SK-N-SH (cell line): ENCODE data around the gene DUSP28. TPM values are rescaled to one million over a fixed set of nuclear protein-coding genes. Genes with fewer than 3 reads are reported as not detected.

Experiments used
- CTCF ChIA-PET: fragments of 300-600, 350-600 bp; formaldehyde crosslinking; extraction: SDS; loops from one replicate; lab custom pipeline; 2021; lab: Yijun Ruan, JAX
- POLR2A ChIA-PET: fragments of 350-600 bp; sonication (Branson Sonifier 250); formaldehyde crosslinking; extraction: SDS; loops from one replicate; lab custom pipeline; 2020; ENCODE audit warnings: antibody characterized with exemption, inconsistent platforms; lab: Yijun Ruan, JAX
- DNase-seq: peaks from one replicate; pipeline ENCODE4 v3.0.0; 2012
- H2AFZ ChIP-seq: fragments of 200-600 bp; sonication (generic); 2 replicates; pipeline ENCODE4 v1.8.1; 2016; ENCODE audit warnings: antibody characterized with exemption, mild to moderate bottlenecking, low read depth
- H3F3A ChIP-seq: fragments of 200-600 bp; sonication (generic); replicated peaks from 2 replicates; pipeline ENCODE3; 2016; ENCODE audit warnings: antibody characterized with exemption, mild to moderate bottlenecking; ENCODE audit not compliant: insufficient read depth
- H3K27ac ChIP-seq, 2 experiments: fragments of 200-500 bp in 1 of 2; fragments of 200-600 bp in 1 of 2; sonication (Bioruptor generic) in 1 of 2; sonication (generic), shearing (Covaris generic) in 1 of 2; 2 replicates each; pipeline versions ENCODE4 v1.5.1 to v1.6.1; 2014 to 2016; ENCODE audit warnings: low read depth in 2 of 2, inconsistent platforms in 1 of 2, low read length in 1 of 2, mild to moderate bottlenecking in 1 of 2, mixed read lengths in 1 of 2
- H3K27me3 ChIP-seq: fragments of 200-600 bp; sonication (generic), shearing (Covaris generic); 2 replicates; pipeline ENCODE4 v1.6.1; 2016; ENCODE audit warnings: mixed run types; ENCODE audit not compliant: insufficient read depth
- H3K36me3 ChIP-seq, 2 experiments: fragments of 200-500 bp in 1 of 2; fragments of 200-600 bp in 1 of 2; sonication (Bioruptor generic) in 1 of 2; sonication (generic) in 1 of 2; replicated peaks in 1 of 2; 2 replicates each; pipeline versions ENCODE3 to v1.5.1; 2014 to 2016; ENCODE audit warnings: low read length in 1 of 2, mild to moderate bottlenecking in 1 of 2; ENCODE audit not compliant: insufficient read depth in 2 of 2, control insufficient read depth in 1 of 2
- H3K4me1 ChIP-seq, 2 experiments: fragments of 200-500 bp in 1 of 2; fragments of 200-600 bp in 1 of 2; sonication (Bioruptor generic) in 1 of 2; sonication (generic), shearing (Covaris generic) in 1 of 2; 2 replicates each; pipeline versions ENCODE4 v1.5.1 to v1.6.1; 2014 to 2016; ENCODE audit warnings: low read depth in 1 of 2, low read length in 1 of 2, mixed run types in 1 of 2; ENCODE audit not compliant: insufficient read depth in 2 of 2, control insufficient read depth in 1 of 2
- H3K4me2 ChIP-seq: fragments of 200-600 bp; sonication (generic), shearing (Covaris generic); 2 replicates; pipeline ENCODE4 v1.6.1; 2017; ENCODE audit warnings: mixed run types
- H3K4me3 ChIP-seq, 2 experiments: fragments of 200-500 bp in 1 of 2; fragments of 200-600 bp in 1 of 2; sonication (Bioruptor generic) in 1 of 2; sonication (generic), shearing (Covaris generic) in 1 of 2; 2 replicates each; pipeline versions ENCODE4 v1.5.1 to v1.8.1; 2014 to 2016; ENCODE audit warnings: low read depth in 2 of 2, inconsistent platforms in 1 of 2, low read length in 1 of 2, mild to moderate bottlenecking in 1 of 2, mixed read lengths in 1 of 2, moderate library complexity in 1 of 2
- H3K79me2 ChIP-seq: fragments of 200-600 bp; sonication (generic); 2 replicates; pipeline ENCODE4 v1.8.1; 2017; ENCODE audit warnings: mild to moderate bottlenecking; ENCODE audit not compliant: insufficient read depth
- H3K9ac ChIP-seq: fragments of 200-600 bp; sonication (generic); 2 replicates; pipeline ENCODE4 v1.6.1; 2017; ENCODE audit warnings: mixed run types
- H3K9me2 ChIP-seq: fragments of 200-600 bp; sonication (generic); 2 replicates; pipeline ENCODE4 v1.6.1; 2017; ENCODE audit warnings: mixed run types
- H3K9me3 ChIP-seq: fragments of 200-600 bp; sonication (generic); 2 replicates; pipeline ENCODE4 v1.6.1; 2017; ENCODE audit warnings: mixed run types, mild to moderate bottlenecking, moderate library complexity
- H4K20me1 ChIP-seq: fragments of 200-600 bp; sonication (generic); 2 replicates; pipeline ENCODE4 v1.6.1; 2017; ENCODE audit warnings: mild to moderate bottlenecking, mixed run types; ENCODE audit not compliant: insufficient read depth
- CHD2 ChIP-seq: fragments of 150-350 bp; IDR thresholded peaks from 2 replicates; pipeline ENCODE4 v1.6.1; 2018; ENCODE audit warnings: low read length; ENCODE audit not compliant: partially characterized antibody
- FOXJ3 ChIP-seq: sonication (generic); formaldehyde crosslinking; IDR thresholded peaks from 2 replicates; pipeline ENCODE4 v1.5.1; 2020; ENCODE audit warnings: mild to moderate bottlenecking, missing genetic modification reagents
- IRF3 ChIP-seq: fragments of 150-350 bp; IDR thresholded peaks from 2 replicates; pipeline ENCODE4 v1.6.1; 2016; ENCODE audit warnings: mild to moderate bottlenecking, low read depth, low read length
- JUND ChIP-seq: IDR thresholded peaks from 2 replicates; pipeline ENCODE4 v1.4.0; 2012
- MEF2A ChIP-seq: IDR thresholded peaks from 2 replicates; pipeline ENCODE4 v1.4.0; 2012; ENCODE audit warnings: low read depth, borderline replicate concordance
- NFIC ChIP-seq: IDR thresholded peaks from 2 replicates; pipeline ENCODE4 v1.4.0; 2012; ENCODE audit warnings: borderline replicate concordance
- NRF1 ChIP-seq: IDR thresholded peaks from 2 replicates; pipeline ENCODE4 v1.6.1; 2012; ENCODE audit warnings: low read depth, mild to moderate bottlenecking, low read length
- RAD21 ChIP-seq: IDR thresholded peaks from 2 replicates; pipeline ENCODE4 v1.6.1; 2012; ENCODE audit warnings: mild to moderate bottlenecking, low read length
- RCOR1 ChIP-seq: fragments of 150-350 bp; IDR thresholded peaks from 2 replicates; pipeline ENCODE4 v1.6.1; 2017; ENCODE audit warnings: antibody characterized with exemption, low read length
- REST ChIP-seq: IDR thresholded peaks from 2 replicates; pipeline ENCODE4 v1.6.1; 2012; ENCODE audit warnings: mild to moderate bottlenecking, low read depth, low read length, moderate library complexity
- RFX5 ChIP-seq: IDR thresholded peaks from 2 replicates; pipeline ENCODE4 v1.6.1; 2012; ENCODE audit warnings: mild to moderate bottlenecking, improper control_type of control experiment, low read length
- RXRA ChIP-seq: IDR thresholded peaks from 2 replicates; pipeline ENCODE4 v1.4.0; 2012; ENCODE audit warnings: low read depth, mild to moderate bottlenecking, borderline replicate concordance
- TCF12 ChIP-seq: IDR thresholded peaks from 2 replicates; pipeline ENCODE4 v1.4.0; 2012
- TEAD4 ChIP-seq: IDR thresholded peaks from 2 replicates; pipeline ENCODE4 v1.4.0; 2012; ENCODE audit warnings: mild to moderate bottlenecking, borderline replicate concordance; ENCODE audit not compliant: insufficient read depth
- USF2 ChIP-seq: fragments of 150-350 bp; IDR thresholded peaks from 2 replicates; pipeline ENCODE4 v1.6.1; 2017; ENCODE audit warnings: antibody characterized with exemption, low read length, low read depth, borderline replicate concordance
- YY1 ChIP-seq: IDR thresholded peaks from 2 replicates; pipeline ENCODE4 v1.4.0; 2012; ENCODE audit warnings: low read depth, mild to moderate bottlenecking
- WGBS: methylation state at CpG from one replicate; pipeline ENCODE4 v1.1.6; 2017; ENCODE audit warnings: low lambda C conversion rate; 5-methylcytosine and 5-hydroxymethylcytosine counted together
- polyA plus RNA-seq, 3 experiments: library from polyadenylated mRNA; depleted of rRNA; stranded (reverse); fragments of >200 nt; gene quantifications; 2 replicates each; pipeline ENCODE4 v1.2.3, GENCODE V29; 2012

DUSP28 gene
- polyA plus RNA-seq, 1 of the 3 experiments (the other 2 are of a cell fraction), result 4.1 TPM

- H3K27ac ChIP-seq, result no peak overlapping the region
- peaks cover 10 to 14% of the 10 kb centered on the region in 2 experiments for H3K36me3 ChIP-seq
- H3K4me3 ChIP-seq, result no peak overlapping the region
- H3K9ac ChIP-seq, result no peak overlapping the region
- CTCF ChIA-PET, result no interaction called here
- H3K27me3 ChIP-seq, result no peaks in the 10 kb centered on the region
- H3K79me2 ChIP-seq, result no peaks in the 10 kb centered on the region
- H3K4me2 ChIP-seq, result no peak overlapping the region
- H3K9me2 ChIP-seq, result no peaks in the 10 kb centered on the region
- H4K20me1 ChIP-seq, result no peaks in the 10 kb centered on the region
- H3K9me3 ChIP-seq, result no peaks in the 10 kb centered on the region
- H3K4me1 ChIP-seq, result no peaks in the 10 kb centered on the region
- no peak for TF ChIP-seq RAD21
- TF ChIP-seq NRF1, result no peak
- TF ChIP-seq RXRA, result no peak
- TF ChIP-seq REST, result no peak
- TF ChIP-seq MEF2A, result no peak
- no peak for TF ChIP-seq USF2
- TF ChIP-seq TCF12, result no peak
- TF ChIP-seq RCOR1, result no peak
- TF ChIP-seq NFIC, result no peak
- TF ChIP-seq FOXJ3, result no peak
- no peak for TF ChIP-seq RFX5
- no peak for TF ChIP-seq IRF3
- TF ChIP-seq TEAD4, result no peak
- TF ChIP-seq YY1, result no peak
- no peak for TF ChIP-seq CHD2
- no peak for TF ChIP-seq JUND
- H3F3A ChIP-seq, result no peaks in the 10 kb centered on the region
- H2AFZ ChIP-seq, result no peak overlapping the region
- no peak for DNase-seq
- 93% methylated on average over 5 of the region's 5 CpGs for WGBS
- POLR2A ChIA-PET, result no interaction called here
Measured at GRCh38 chr2:240518981-240519380, 41.2 kb upstream of the DUSP28 start.
